GM18907 (cell line): ENCODE data around the gene TERT.
"Not testable (repeated sequence)": the region's sequence is repeated elsewhere in the genome, so short reads cannot be mapped to it uniquely, and the experiment has no call there.

Experiments
- ATAC-seq: cut with Tn5 transposase; IDR thresholded peaks from one replicate; pipeline ENCODE4 v1.9.1; 2021; ENCODE audit warnings: mild to moderate bottlenecking, moderate library complexity; ENCODE audit not compliant: unreplicated experiment

The TERT gene

DNA sequence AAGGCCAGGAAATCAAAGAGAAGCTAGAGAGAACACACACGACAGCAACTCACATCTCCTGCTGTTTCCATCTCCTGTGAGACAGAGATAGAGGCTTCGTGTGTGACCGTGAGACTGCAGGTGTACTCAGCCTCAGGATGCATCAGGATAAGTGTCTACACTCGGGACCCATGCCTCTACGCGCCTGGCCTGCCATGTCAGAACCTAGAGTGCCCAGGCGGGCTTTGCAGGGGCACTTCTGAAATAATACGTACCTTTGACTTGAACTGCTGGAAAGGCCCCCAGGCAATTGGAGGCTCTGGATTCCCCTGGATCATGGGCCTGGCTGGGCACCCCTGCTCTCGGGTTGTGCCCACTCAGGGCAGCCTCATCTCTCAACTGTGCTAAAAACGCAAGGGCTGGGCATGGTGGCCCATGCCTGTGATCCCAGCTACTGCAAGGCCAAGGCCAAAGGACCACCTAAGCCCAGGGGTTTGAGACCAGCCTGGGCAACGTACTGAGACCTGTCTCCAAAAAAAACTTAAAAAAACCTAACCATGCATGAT, 37.1 kb upstream of the TERT start:
- no peak for ATAC-seq

DNA sequence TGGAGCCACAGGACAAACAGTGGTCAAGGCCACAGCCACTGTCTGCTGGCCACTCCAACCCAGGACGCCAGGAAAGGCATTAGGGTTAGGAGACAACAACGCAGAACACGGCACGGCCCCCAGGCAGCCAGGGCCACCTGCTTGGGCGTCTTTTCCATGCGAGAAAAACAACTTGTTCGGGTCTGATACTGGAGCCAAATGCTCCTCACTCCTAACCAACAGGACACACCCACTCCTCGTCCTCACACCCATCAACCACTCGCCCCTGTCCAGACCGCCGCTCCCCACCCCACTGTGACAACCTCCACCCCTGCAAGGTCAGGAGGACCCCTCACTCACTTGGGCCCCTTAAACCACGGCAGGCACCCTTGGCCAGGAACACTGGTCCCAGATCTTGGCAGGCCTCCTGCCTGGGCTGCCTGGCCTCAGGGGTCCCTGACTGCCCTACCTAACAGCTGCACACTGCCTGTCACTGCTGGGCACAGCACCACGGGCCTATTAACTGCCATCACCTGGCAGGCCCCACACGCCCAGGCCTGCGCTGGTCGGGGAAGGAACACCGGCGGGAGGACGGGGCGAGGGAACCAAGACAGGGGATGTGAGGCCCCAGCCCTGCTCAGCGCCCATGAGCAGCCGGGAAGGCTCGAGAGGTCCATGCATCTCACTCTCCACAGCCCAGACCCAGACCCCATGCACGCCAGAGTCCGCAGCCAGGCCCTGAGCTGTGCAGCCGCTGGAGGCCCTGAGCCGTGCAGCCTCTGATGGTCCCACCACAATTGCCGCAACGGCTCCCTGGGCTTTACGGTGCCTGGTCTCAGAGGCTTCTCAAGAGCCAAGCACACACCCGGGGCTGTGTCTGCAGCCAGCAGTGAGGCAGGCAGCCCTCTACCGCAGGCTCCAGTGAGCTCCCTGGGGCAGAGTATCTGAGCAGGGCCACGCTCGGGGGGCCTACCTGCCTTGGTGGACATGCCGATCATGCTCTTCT, 36.3 kb upstream of the TERT start:
- no peak for ATAC-seq

GRCh38 chr5:1330146-1330846, 35.4 kb upstream of the TERT start:
- ATAC-seq = no peak

GRCh38 chr5:1329111-1329579, 34.3 kb upstream of the TERT start:
- no peak for ATAC-seq

DNA sequence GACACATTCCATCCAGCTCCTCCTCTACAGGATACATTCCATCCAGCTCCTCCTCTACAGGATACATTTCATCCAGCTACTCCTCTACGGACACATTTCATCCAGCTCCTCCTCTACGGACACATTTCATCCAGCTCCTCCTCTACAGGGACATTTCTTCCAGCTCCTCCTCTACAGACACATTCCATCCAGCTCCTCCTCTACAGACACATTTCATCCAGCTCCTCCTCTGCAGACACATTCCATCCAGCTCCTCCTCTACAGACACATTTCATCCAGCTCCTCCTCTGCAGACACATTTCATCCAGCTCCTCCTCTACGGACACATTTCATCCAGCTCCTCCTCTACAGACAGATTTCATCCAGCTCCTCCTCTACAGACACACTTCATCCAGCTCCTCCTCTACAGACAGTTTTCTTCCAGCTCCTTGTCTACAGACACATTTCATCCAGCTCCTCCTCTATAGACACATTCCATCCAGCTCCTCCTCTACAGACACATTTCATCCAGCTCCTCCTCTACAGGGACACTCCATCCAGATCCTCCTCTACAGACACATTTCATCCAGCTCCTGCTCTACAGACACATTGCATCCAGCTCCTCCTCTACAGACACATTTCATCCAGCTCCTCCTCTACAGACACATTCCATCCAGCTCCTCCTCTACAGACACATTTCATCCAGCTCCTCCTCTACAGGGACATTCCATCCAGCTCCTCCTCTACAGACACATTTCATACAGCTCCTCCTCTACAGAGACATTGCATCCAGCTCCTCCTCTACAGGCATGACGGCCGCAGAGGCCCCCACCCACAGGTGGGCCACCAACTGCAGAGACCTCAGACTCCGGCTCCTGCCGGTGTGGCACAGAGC, 33.6 kb upstream of the TERT start:
- ATAC-seq = not testable (repeated sequence)

GRCh38 chr5:1326901-1327756, 32.3 kb upstream of the TERT start:
- not testable (repeated sequence) for ATAC-seq

DNA sequence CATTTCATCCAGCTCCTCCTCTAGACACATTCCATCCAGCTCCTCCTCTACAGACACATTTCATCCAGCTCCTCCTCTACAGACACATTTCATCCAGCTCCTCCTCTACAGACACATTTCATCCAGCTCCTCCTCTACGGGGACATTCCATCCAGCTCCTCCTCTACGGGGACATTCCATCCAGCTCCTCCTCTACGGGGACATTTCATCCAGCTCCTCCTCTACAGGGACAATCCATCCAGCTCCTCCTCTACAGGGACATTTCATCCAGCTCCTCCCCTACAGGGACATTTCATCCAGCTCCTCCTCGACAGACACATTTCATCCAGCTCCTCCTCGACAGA, 31.6 kb upstream of the TERT start:
- not testable (repeated sequence) for ATAC-seq

DNA sequence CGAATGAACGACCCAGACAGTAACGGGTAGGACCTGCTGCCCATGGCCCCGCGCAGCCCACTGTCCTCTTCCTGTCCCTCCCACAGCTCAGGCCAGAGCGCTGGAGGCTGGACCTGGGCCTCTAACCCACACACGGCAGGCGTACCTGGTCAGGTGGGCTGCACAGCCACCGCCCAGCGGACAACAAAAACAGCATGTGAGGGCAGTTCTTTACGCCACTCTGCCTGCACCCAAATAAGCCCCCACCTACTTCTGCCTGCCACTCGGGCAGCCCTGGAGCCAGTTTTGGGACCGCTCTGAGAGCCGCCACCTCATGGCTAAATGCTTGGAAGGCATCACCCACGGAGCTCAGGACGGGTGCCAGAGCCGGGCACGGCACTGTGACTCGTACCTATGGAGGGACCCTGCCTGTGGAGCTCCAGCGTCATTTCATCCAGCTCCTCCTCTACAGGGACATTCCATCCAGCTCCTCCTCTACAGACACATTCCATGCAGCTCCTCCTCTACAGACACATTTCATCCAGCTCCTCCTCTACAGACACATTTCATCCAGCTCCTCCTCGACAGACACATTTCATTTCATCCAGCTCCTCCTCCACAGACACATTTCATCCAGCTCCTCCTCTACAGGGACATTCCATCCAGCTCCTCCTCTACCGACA, 31.1 kb upstream of the TERT start:
- ATAC-seq = no peak

DNA sequence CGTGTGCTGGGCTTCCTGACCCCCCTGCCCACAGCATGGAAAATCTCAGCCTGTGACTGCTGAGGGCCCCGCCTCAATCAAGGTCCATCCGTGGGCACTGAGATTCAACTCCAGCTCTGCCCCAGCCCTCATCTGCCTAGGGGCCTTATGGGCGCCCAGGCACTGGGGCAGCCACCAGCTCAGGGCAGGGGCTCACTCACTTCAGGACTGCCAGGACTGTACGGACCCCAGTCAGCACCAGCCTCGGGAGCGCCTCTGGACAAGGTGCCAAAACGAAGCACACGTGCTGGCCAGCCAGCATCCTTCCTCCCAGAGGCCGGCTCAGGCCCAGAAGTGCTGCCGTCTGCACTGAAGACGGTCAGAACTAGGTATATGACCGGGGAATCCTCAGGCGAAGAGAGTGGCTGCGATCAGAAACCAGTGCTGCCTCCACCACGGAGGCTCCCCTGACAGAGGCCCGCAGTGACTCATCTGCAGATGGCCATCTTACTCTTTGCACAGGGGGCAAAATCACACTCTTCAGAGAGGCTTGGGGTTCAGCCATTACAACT, 30.4 kb upstream of the TERT start:
- no peak for ATAC-seq

GRCh38 chr5:1324719-1325190, 29.9 kb upstream of the TERT start:
- ATAC-seq = no peak

DNA sequence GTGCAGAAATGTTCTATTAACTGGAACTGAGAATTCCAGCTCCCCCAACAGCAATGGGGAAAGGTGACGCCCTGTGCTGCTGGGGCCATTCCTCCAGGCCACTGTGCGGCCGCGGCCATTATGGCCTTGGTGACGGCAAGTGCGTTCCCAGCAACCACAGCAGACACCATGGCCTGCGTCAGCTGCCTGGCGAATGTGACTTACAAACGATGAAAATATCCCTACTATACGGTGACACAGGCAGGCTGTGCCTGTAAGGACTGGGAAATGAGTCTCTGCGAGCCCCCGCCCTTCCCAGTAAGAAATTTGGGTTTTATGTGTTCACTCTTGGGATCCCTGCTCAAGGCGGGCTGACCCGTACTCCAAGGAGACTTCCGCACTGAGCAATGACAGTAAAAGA, 29.4 kb upstream of the TERT start:
- ATAC-seq = no peak

DNA sequence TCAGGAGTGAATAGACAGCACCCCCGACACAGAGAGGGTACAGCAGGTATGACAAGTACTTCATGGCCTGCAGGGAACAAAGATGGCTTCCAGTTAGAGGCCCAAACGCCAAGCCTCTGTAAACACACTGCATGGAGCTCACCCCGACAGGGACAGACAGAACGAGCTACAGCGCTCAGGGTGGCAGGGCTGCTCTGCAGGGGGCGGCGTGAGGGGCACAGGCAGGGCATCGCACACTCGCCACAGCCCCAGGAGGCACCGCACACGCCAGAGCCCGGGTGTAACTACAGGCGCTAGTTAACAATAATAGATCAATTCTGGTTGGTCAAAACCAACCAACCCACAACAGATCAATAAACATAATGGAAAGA, 28.9 kb upstream of the TERT start:
- ATAC-seq = no peak

GRCh38 chr5:1322955-1323802, 28.3 kb upstream of the TERT start:
- no peak for ATAC-seq

DNA sequence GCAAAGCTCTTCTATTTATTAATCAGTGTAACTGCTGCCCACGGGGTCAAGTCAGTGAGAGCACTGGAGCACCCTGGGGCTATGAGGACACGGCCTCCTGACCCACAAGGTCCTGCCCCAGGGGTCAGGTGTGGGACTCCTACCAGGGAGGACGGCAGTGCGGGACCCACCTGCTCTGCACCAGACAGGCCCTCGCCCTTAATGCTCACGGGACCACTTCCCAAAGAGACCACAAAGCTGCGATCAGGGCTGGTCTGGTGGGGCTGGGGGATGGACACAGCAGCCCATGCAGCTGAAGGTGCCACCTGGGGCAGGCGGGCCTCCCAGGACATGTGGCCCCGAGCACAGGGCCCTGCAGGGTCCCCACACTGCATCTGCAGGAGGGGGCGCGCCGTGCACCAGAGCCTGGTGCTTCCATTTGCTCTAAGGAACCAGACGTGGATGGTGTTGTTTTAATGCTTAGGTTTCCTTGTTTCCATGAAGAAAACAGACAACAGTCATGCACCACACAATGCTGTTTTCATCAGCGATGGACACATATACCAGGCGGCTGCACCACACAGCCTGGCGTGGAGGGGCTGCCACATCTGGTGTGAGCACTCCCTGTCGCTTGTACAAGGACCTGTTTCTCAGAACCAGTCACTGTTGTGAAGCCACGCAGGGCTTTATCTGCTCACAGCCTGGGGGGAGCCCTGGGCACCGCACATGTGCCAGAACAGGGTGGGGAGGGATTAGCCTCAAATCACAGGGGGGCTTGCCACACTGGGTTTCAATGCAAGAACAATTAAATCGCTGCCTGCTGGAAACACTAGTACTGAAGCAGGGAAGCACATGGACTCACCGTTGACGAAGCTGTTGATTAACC, 27.4 kb upstream of the TERT start:
- ATAC-seq = no peak

GRCh38 chr5:1321576-1321975, 26.7 kb upstream of the TERT start:
- no peak for ATAC-seq

GRCh38 chr5:1320436-1321344, 25.8 kb upstream of the TERT start:
- no peak for ATAC-seq
